ENCODE data around the gene CRYAB. TPM values are rescaled to one million over a fixed set of nuclear protein-coding genes. Genes with fewer than 3 reads are reported as not detected.

Gene CRYAB
- total and polyA plus RNA-seq, 4 donors: 0.33 to 8.6 (median 3.6) TPM

GRCh38 chr11:111946499-111946898 lies 34.9 kb upstream of the CRYAB start:
- Histone ChIP-seq H3K27me3 (ENCODE audit: control insufficient read depth in 4 of 4, insufficient read depth in 4 of 4, low read length in 3 of 4) (no peaks in the 10 kb centered on the region), H3K4me3 (ENCODE audit: low read depth in 1 of 3, low read length in 3 of 3) (no peak overlapping the region), H3K9me3 (ENCODE audit: control insufficient read depth in 4 of 4, low read length in 3 of 4) (no peaks in the 10 kb centered on the region), H3K4me1 (ENCODE audit: control insufficient read depth in 4 of 4, insufficient read depth in 4 of 4, low read length in 3 of 4) (peaks cover 0 to 5% (median 0%) of the 10 kb centered on the region in 4 donors), H3K36me3 (ENCODE audit: control insufficient read depth in 4 of 4, insufficient read depth in 3 of 4, low read depth in 1 of 4, low read length in 3 of 4) (no peaks in the 10 kb centered on the region), H3K9ac (ENCODE audit: low read depth in 1 of 2, low read length in 2 of 2) (no peak overlapping the region), H3K27ac (ENCODE audit: low read depth in 1 of 2, low read length in 2 of 2) (no peak overlapping the region)
- DNase-seq (ENCODE audit: low spot score): no peak
- no peak for TF ChIP-seq HNF4A (conservative IDR thresholded peaks at IDR 0.05)
- TF ChIP-seq, protein P1, sequence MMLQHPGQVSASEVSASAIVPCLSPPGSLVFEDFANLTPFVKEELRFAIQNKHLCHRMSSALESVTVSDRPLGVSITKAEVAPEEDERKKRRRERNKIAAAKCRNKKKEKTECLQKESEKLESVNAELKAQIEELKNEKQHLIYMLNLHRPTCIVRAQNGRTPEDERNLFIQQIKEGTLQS (IDR thresholded peaks at IDR 0.05): no peak
- TF ChIP-seq, protein P2, sequence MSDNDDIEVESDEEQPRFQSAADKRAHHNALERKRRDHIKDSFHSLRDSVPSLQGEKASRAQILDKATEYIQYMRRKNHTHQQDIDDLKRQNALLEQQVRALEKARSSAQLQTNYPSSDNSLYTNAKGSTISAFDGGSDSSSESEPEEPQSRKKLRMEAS (IDR thresholded peaks at IDR 0.05): no peak
- TF ChIP-seq, protein P3, sequence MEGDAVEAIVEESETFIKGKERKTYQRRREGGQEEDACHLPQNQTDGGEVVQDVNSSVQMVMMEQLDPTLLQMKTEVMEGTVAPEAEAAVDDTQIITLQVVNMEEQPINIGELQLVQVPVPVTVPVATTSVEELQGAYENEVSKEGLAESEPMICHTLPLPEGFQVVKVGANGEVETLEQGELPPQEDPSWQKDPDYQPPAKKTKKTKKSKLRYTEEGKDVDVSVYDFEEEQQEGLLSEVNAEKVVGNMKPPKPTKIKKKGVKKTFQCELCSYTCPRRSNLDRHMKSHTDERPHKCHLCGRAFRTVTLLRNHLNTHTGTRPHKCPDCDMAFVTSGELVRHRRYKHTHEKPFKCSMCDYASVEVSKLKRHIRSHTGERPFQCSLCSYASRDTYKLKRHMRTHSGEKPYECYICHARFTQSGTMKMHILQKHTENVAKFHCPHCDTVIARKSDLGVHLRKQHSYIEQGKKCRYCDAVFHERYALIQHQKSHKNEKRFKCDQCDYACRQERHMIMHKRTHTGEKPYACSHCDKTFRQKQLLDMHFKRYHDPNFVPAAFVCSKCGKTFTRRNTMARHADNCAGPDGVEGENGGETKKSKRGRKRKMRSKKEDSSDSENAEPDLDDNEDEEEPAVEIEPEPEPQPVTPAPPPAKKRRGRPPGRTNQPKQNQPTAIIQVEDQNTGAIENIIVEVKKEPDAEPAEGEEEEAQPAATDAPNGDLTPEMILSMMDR (IDR thresholded peaks at IDR 0.05; ENCODE audit: low read depth, low read length, missing input control): no peak
- 72% methylated on average over 3 of the region's 3 CpGs for WGBS

DNA sequence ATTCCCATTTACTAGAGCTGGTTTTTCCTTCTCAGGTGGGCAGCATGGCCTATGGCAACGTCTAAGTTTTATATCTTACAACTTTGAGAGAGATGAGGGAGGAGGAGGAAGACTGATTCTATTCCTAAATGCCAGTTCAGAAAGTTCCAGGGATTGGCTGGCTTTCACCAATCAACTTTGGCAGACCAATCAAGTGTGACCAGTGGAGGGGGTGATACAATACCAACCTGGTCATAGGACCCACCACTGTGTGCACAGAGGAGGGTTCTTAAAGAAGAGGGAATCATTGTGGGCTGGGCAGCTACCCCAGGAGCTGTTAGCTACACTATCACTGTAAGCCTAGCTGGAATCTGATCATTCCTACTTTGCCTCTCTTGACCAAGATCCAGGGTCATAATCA lies 33.6 kb upstream of the CRYAB start:
- WGBS: 77% methylated on average over 1 of the region's 1 CpG
- H3K36me3 ChIP-seq (ENCODE audit: control insufficient read depth in 4 of 4, insufficient read depth in 3 of 4, low read depth in 1 of 4, low read length in 3 of 4): no peaks in the 10 kb centered on the region
- H3K4me3 ChIP-seq (ENCODE audit: low read depth in 1 of 3, low read length in 3 of 3): no peak overlapping the region
- H3K27me3 ChIP-seq (ENCODE audit: control insufficient read depth in 4 of 4, insufficient read depth in 4 of 4, low read length in 3 of 4): no peaks in the 10 kb centered on the region
- peaks cover 0 to 5% (median 0%) of the 10 kb centered on the region in 4 donors for H3K4me1 ChIP-seq (ENCODE audit: control insufficient read depth in 4 of 4, insufficient read depth in 4 of 4, low read length in 3 of 4)
- TF ChIP-seq, protein P1 (IDR thresholded peaks at IDR 0.05): no peak
- TF ChIP-seq YY1 (IDR thresholded peaks at IDR 0.05): no peak
- TF ChIP-seq EGR1 (IDR thresholded peaks at IDR 0.05; ENCODE audit: low read depth in 2 of 2): no peak
- TF ChIP-seq, protein P2 (IDR thresholded peaks at IDR 0.05): no peak
- TF ChIP-seq SP1 (IDR thresholded peaks at IDR 0.05): no peak
- no peak for TF ChIP-seq HNF4A (conservative IDR thresholded peaks at IDR 0.05)
- TF ChIP-seq JUND (IDR thresholded peaks at IDR 0.05): no peak
- no peak for TF ChIP-seq RXRA (IDR thresholded peaks at IDR 0.05)
- TF ChIP-seq GABPA (IDR thresholded peaks at IDR 0.05 in 1 of 2, conservative IDR thresholded peaks at IDR 0.05 in 1 of 2): no peak
- no peak for TF ChIP-seq FOXA2 (IDR thresholded peaks at IDR 0.05)
- TF ChIP-seq REST (IDR thresholded peaks at IDR 0.05): no peak
- H3K9me3 ChIP-seq (ENCODE audit: control insufficient read depth in 4 of 4, low read length in 3 of 4): no peaks in the 10 kb centered on the region
- no peak overlapping the region for H3K9ac ChIP-seq (ENCODE audit: low read depth in 1 of 2, low read length in 2 of 2)
- no peak overlapping the region for H3K27ac ChIP-seq (ENCODE audit: low read depth in 1 of 2, low read length in 2 of 2)
- no peak for DNase-seq (ENCODE audit: low spot score)
